IPS-NIHi11 (cell line): ENCODE data around the gene CFAP99.

ENCODE experiments used
- DNase-seq: peaks from one replicate; pipeline ENCODE4 v3.0.0; 2012; ENCODE audit warnings: mixed read lengths, low spot score

Gene CFAP99

DNA sequence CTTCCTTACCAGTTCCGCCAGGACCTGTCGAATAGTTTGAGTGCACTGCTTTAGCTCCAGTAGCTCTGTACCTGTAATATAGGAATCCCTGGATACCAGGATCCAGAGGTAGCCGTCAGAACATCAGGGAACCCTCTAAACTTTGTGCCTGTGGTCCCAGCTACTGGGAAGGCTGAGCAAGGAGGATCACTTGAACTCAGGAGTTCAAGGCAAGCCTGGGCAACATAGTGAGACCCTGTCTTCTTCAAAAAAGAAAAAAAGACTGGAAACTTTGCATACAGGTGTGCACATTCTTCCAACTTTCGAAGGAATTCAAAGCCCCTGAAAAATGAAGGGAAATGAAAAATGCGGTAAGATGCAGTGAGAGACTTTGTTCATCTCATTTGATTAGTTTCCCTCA is 85.1 kb downstream of the CFAP99 start:
- no peak for DNase-seq

DNA sequence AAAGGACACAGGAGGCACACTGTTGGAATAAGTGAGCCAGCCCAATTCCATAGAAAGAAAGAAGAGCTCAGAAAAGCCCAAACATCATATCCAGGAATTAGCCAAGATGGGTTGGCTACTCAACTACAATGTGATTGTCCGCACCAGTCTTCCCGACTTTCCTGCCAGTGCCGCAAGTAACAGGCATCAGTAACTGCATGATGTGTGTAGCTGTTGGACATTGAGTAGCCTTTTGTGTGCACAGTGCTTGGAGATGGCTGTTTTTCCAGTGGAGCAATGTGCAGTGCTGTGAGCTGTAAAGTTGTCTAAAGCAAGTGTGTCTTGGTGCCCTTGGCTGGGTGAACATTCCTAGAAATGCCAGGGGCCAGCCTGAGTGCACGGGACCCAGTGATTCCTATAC is 88.5 kb downstream of the CFAP99 start:
- no peak for DNase-seq

DNA sequence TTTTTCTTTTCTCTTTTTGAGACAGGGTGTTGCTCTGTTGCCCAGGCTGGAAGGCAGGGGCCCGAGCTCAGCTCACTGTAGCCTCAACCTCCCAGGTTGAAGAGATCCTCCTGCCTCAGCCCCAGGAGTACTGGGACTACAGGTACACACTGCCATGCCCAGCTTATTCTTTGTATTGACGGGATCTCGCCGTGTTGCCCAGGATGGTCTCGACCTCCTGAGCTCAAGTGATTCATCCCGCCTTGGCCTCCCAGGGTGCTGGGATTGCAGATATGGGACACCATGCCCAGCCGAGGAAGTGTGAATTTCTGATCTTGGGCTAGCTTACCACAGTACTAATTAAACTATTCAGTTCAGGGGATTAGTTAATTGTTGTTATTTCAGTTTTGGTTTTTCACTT is 89.1 kb downstream of the CFAP99 start:
- no peak for DNase-seq

DNA sequence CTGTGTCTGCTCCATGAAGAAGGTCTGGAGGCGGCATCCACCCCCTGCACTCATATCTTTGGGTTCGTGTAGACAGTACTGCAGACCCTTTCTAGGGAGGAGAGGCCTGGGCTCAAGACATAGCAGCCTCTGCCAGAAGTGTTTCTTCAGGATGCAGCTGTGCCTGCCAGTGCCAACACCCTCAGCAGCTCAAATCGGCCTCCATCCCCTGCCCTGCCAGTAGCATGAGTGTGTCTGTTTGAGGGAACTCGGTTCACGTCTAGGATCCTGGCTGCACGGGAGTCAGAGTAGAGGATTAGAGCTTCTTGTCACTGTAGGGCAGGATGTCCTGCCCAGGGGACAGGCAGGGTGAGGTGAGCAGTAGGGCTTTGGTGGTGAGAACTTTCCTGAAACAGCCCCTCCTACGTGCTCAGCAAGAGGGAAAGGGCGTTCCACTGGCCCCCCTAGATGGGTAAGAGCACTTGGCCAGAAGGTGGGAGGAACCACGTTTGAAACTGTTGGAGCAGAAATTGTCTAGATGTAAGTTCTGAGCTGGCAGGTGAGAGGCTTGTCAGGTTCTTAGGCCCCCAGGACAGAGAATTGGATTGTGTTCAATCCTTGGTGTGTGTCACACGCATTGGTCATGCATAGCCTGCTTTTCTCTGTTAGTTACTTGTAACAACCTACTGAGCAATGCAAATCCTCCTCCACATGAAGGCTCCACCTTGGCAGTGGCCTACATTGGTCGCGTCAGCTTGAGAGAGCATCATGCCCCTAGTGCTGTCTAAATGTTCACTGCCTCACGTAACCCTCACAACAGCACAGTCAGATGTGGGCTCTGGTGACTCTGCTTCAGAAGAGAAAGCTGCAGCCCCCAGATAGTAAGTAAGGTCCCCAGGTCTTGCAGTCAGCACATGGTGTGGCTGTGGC is 91.8 kb downstream of the CFAP99 start:
- no peak for DNase-seq

DNA sequence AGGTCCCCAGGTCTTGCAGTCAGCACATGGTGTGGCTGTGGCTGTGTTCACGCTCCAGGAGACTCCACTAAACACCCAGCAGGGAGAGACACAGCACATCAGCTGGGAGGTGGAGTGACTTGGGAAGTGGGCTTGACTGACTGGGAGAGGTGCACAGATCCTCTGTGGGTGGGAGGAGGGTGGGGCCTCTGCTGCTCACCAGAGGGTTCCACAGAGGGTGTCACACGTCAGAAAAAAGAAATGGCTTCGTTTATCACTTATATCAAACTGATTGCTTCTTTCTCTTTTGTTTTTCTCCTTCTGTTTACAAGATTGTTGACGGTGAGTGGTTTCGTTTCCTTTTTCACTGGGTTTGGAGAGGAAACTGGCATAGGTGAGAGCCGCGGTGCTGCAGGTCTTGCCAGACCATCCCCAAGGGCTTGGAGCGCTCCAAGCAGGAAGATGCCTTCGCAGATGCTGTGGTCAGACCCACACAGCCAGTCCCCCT is 92.9 kb downstream of the CFAP99 start:
- DNase-seq = peak; percentile 14
